IMR-90 (cell line): ENCODE measurements around the gene TOMM40. TPM values are rescaled to one million over a fixed set of nuclear protein-coding genes. Genes with fewer than 3 reads are reported as not detected.

ENCODE experiments used
- ATAC-seq: fragments of 200-7000 bp; cut with Tn5 transposase; 2 replicates; pipeline ENCODE4 v1.9.1; 2020; ENCODE audit warnings: low read depth, mild to moderate bottlenecking, moderate library complexity
- BruUV-seq: library from RNA; stranded (reverse); fragments of 400-500 nt; replicated peaks from 2 replicates; lab custom pipeline; 2021; lab: Mats Ljungman, UMichigan
- CTCF ChIA-PET: fragments of 300-600 bp; formaldehyde crosslinking; extraction: SDS; loops from one replicate; lab custom pipeline; 2021; ENCODE audit warnings: antibody characterized with exemption; lab: Yijun Ruan, JAX
- POLR2A ChIA-PET: fragments of 300-600 bp; sonication (Branson Sonifier 250); formaldehyde crosslinking; loops from one replicate; lab custom pipeline; 2022; ENCODE audit warnings: antibody characterized with exemption; ENCODE audit not compliant: unreplicated experiment; lab: Charles Lee
- DNase-seq: peaks from one replicate; pipeline ENCODE4 v3.0.0; 2013
- H2AFZ ChIP-seq: replicated peaks from 2 replicates; pipeline ENCODE3; 2013; ENCODE audit warnings: low read length, mild to moderate bottlenecking; ENCODE audit not compliant: poor library complexity
- H2AK5ac ChIP-seq: 2 replicates; pipeline ENCODE4 v1.6.1; 2013; ENCODE audit warnings: low read depth, low read length, inconsistent platforms
- H2AK9ac ChIP-seq: replicated peaks from 2 replicates; pipeline ENCODE3; 2013; ENCODE audit warnings: mild to moderate bottlenecking, low read depth, low read length, moderate library complexity; ENCODE audit not compliant: poor library complexity
- H2BK120ac ChIP-seq: 2 replicates; pipeline ENCODE4 v1.6.1; 2013; ENCODE audit warnings: low read depth, low read length, inconsistent platforms
- H2BK15ac ChIP-seq: 3 replicates; pipeline ENCODE4 v1.6.1; 2013; ENCODE audit warnings: low read depth, low read length, inconsistent platforms
- H2BK20ac ChIP-seq: 2 replicates; pipeline ENCODE4 v1.6.1; 2013; ENCODE audit warnings: low read depth, mild to moderate bottlenecking, inconsistent platforms, low read length, moderate library complexity
- H2BK5ac ChIP-seq: 2 replicates; pipeline ENCODE4 v1.6.1; 2013; ENCODE audit warnings: mild to moderate bottlenecking, low read depth, low read length, inconsistent platforms; ENCODE audit not compliant: poor library complexity, severe bottlenecking
- H3K14ac ChIP-seq: replicated peaks from 2 replicates; pipeline ENCODE4 v1.6.1; 2013; ENCODE audit warnings: low read depth, low read length, inconsistent platforms
- H3K18ac ChIP-seq: 2 replicates; pipeline ENCODE4 v1.6.1; 2013; ENCODE audit warnings: low read depth, low read length, control low read depth
- H3K23ac ChIP-seq: 2 replicates; pipeline ENCODE4 v1.6.1; 2013; ENCODE audit warnings: low read depth, low read length, inconsistent platforms
- H3K27ac ChIP-seq: 2 replicates; pipeline ENCODE4 v1.5.1; 2013; ENCODE audit warnings: mild to moderate bottlenecking, control low read depth, low read length; ENCODE audit not compliant: insufficient read depth
- H3K27me3 ChIP-seq: 2 replicates; pipeline ENCODE4 v1.6.1; 2013; ENCODE audit warnings: low read length; ENCODE audit not compliant: control insufficient read depth, insufficient read depth
- H3K36me3 ChIP-seq: 2 replicates; pipeline ENCODE4 v1.6.1; 2013; ENCODE audit warnings: low read length, mixed read lengths; ENCODE audit not compliant: control insufficient read depth, insufficient read depth
- H3K4ac ChIP-seq: 2 replicates; pipeline ENCODE4 v1.6.1; 2013; ENCODE audit warnings: low read depth, low read length, inconsistent platforms
- H3K4me1 ChIP-seq: 2 replicates; pipeline ENCODE4 v1.6.1; 2013; ENCODE audit warnings: low read length, mixed read lengths; ENCODE audit not compliant: control insufficient read depth, insufficient read depth
- H3K4me2 ChIP-seq: 2 replicates; pipeline ENCODE4 v1.6.1; 2013; ENCODE audit warnings: low read depth, mild to moderate bottlenecking, control low read depth, low read length, moderate library complexity
- H3K4me3 ChIP-seq: 2 replicates; pipeline ENCODE4 v1.5.1; 2013; ENCODE audit warnings: low read depth, mild to moderate bottlenecking, control low read depth, low read length, moderate library complexity; ENCODE audit not compliant: insufficient read depth
- H3K56ac ChIP-seq: 2 replicates; pipeline ENCODE4 v1.6.1; 2013; ENCODE audit warnings: low read length, inconsistent platforms; ENCODE audit not compliant: insufficient read depth; ENCODE audit errors: extremely low read depth
- H3K79me1 ChIP-seq, 2 experiments: 2 replicates each; pipeline ENCODE4 v1.6.1; 2013; ENCODE audit warnings: low read length in 2 of 2, inconsistent platforms in 1 of 2, low read depth in 1 of 2
- H3K9ac ChIP-seq: 2 replicates; pipeline ENCODE4 v1.6.1; 2013; ENCODE audit warnings: low read depth, low read length, control low read depth
- H3K9me1 ChIP-seq: 2 replicates; pipeline ENCODE4 v1.6.1; 2013; ENCODE audit warnings: low read length, inconsistent platforms; ENCODE audit not compliant: insufficient read depth
- H3K9me3 ChIP-seq: 2 replicates; pipeline ENCODE4 v1.6.1; 2013; ENCODE audit warnings: low read length; ENCODE audit not compliant: control insufficient read depth, insufficient read depth
- H4K20me1 ChIP-seq: 2 replicates; pipeline ENCODE4 v1.6.1; 2013; ENCODE audit warnings: low read length, inconsistent platforms; ENCODE audit not compliant: insufficient read depth
- H4K5ac ChIP-seq: 2 replicates; pipeline ENCODE4 v1.6.1; 2013; ENCODE audit warnings: mild to moderate bottlenecking, low read depth, low read length, control low read depth
- H4K8ac ChIP-seq, 2 experiments: 2 replicates each; pipeline ENCODE4 v1.6.1; 2013; ENCODE audit warnings: low read depth in 2 of 2, low read length in 2 of 2, control low read depth in 1 of 2, inconsistent platforms in 1 of 2
- H4K91ac ChIP-seq: 2 replicates; pipeline ENCODE4 v1.6.1; 2013; ENCODE audit warnings: low read depth, low read length, inconsistent platforms; ENCODE audit not compliant: insufficient read depth
- CTCF ChIP-seq: conservative IDR thresholded peaks from 2 replicates; pipeline ENCODE4 v1.5.1; 2012; ENCODE audit warnings: mild to moderate bottlenecking, low read depth, low read length, improper control_type of control experiment
- ELK1 ChIP-seq: fragments of 150-350 bp; IDR thresholded peaks from 2 replicates; pipeline ENCODE4 v1.6.1; 2016; ENCODE audit warnings: low read depth, mild to moderate bottlenecking, low read length, moderate library complexity, borderline replicate concordance
- POLR2A ChIP-seq: IDR thresholded peaks from 2 replicates; pipeline ENCODE4 v1.6.1; 2012; ENCODE audit warnings: mild to moderate bottlenecking, low read depth, low read length
- RAD21 ChIP-seq: IDR thresholded peaks from 2 replicates; pipeline ENCODE4 v1.6.1; 2012; ENCODE audit warnings: low read length, improper control_type of control experiment
- RCOR1 ChIP-seq: IDR thresholded peaks from 2 replicates; pipeline ENCODE4 v1.6.1; 2012; ENCODE audit warnings: mild to moderate bottlenecking, low read length, improper control_type of control experiment; ENCODE audit not compliant: insufficient replicate concordance
- RFX5 ChIP-seq: IDR thresholded peaks from 2 replicates; pipeline ENCODE4 v1.8.0; 2012; ENCODE audit warnings: low read depth, mild to moderate bottlenecking, low read length, moderate library complexity
- USF2 ChIP-seq: fragments of 150-350 bp; IDR thresholded peaks from 2 replicates; pipeline ENCODE4 v1.6.1; 2017; ENCODE audit warnings: mild to moderate bottlenecking, antibody characterized with exemption, low read length, low read depth
- WGBS, 2 experiments: methylation state at CpG; one replicate each; pipeline versions ENCODE4 v1.1.5 to v1.1.7; 2013; ENCODE audit warnings: missing lambda C conversion rate in 2 of 2; ENCODE audit not compliant: insufficient read length in 1 of 2; ENCODE audit errors: extremely low coverage in 2 of 2; 5-methylcytosine and 5-hydroxymethylcytosine counted together
- dilution Hi-C: fragments of 300-500 bp; cut with HindIII; formaldehyde crosslinking; loops from one replicate; pipeline ENCODE4 v1.14.3; 2018; ENCODE audit warnings: low sequenced_read_pairs; ENCODE audit not compliant: unreplicated experiment
- in situ Hi-C: fragments of 300-500 bp; cut with MboI; formaldehyde crosslinking; loops from 3 replicates; pipeline ENCODE4 v1.14.3; 2019; ENCODE audit warnings: low sequenced_read_pairs, inconsistent platforms, mixed read lengths
- intact Hi-C: fragments of 100-400 bp; cut with micrococcal nuclease; formaldehyde crosslinking; loops from 2 replicates; pipeline ENCODE4 v1.10.0; 2022
- polyA plus RNA-seq, 3 experiments: library from polyadenylated mRNA; depleted of rRNA; stranded (reverse); fragments of >200 nt; gene quantifications; 2 replicates each; pipeline ENCODE4 v1.2.3, GENCODE V29; 2012; ENCODE audit warnings: low replicate concordance in 1 of 3
- total RNA-seq: library from RNA; depleted of rRNA; stranded (reverse); fragments of >200 nt; gene quantifications from 2 replicates; pipeline ENCODE4 v1.2.3, GENCODE V29; 2012

The TOMM40 gene
- total and polyA plus RNA-seq, 2 of the 4 experiments (the other 2 are of a cell fraction), result 54.8 to 62.6 TPM

GRCh38 chr19:44903216-44903601, 12.2 kb downstream of the TOMM40 start:
- no TSS peak for BruUV-seq
- Histone ChIP-seq H2AK9ac (no peak overlapping the region), H2BK20ac (no peak overlapping the region), H4K20me1 (peaks cover 4% of the 10 kb centered on the region; the same call in 1 of the 2 replicates), H4K91ac (no peak overlapping the region), H3K9me3 (no peaks in the 10 kb centered on the region), H3K27me3 (peaks cover 8% of the 10 kb centered on the region), H3K4me1 (peaks cover 3% of the 10 kb centered on the region; the same call in 1 of the 2 replicates), H3K4me3 (no peak overlapping the region), H3K23ac (no peak overlapping the region), H2BK120ac (no peak overlapping the region), H2BK5ac (no peak overlapping the region), H2BK15ac (no peak overlapping the region), H3K36me3 (peaks cover 22% of the 10 kb centered on the region), H3K4ac (no peak overlapping the region), H4K8ac (no peak overlapping the region), H2AK5ac (no peak overlapping the region), H3K14ac (no peak overlapping the region), H3K56ac (no peak overlapping the region), H3K4me2 (no peak overlapping the region), H4K5ac (no peak overlapping the region), H3K9me1 (no peaks in the 10 kb centered on the region), H3K27ac (no peak overlapping the region), H3K9ac (no peak overlapping the region), H3K18ac (no peak overlapping the region), H2AFZ (no peak overlapping the region), H3K79me1 (no peaks in the 10 kb centered on the region; a peak in 2 of 4 replicates)
- no CpG with 5 or more reads among the region's 15 CpGs for WGBS, 2 experiments
- intact Hi-C loops, result loop anchor here (1.0 to 2.0 kb wide), 3 partner anchors 48 to 156 kb away; no protein-coding TSS in a partner anchor
- dilution Hi-C loops, result no loop called here
- POLR2A ChIA-PET, result no interaction called here
- TF ChIP-seq USF2, result no peak
- no peak for TF ChIP-seq RFX5
- no peak for TF ChIP-seq RCOR1
- no peak for TF ChIP-seq RAD21
- TF ChIP-seq ELK1, result no peak
- no peak for TF ChIP-seq POLR2A
- no peak for TF ChIP-seq CTCF
- ATAC-seq, result no peak; the same call in 1 of the 2 replicates
- in situ Hi-C loops, result no loop called here
- DNase-seq, result no peak
- CTCF ChIA-PET, result interaction anchor here (1.6 kb wide), 1 partner anchor 49 kb away, joined by 10 read pairs; no protein-coding TSS in a partner anchor
